Glutamatergic neuron (in vitro differentiated cells): ENCODE results near the gene PLA2G2C. TPM values are rescaled to one million over a fixed set of nuclear protein-coding genes. Genes with fewer than 3 reads are reported as not detected.

Experiments
- DNase-seq: peaks from one replicate; pipeline ENCODE4 v3.0.0; 2022
- H3K27ac Mint-ChIP-seq: one replicate; pipeline ENCODE4 v1.8.0; 2020; ENCODE audit warnings: mild to moderate bottlenecking, mixed read lengths, inconsistent platforms; ENCODE audit not compliant: unreplicated experiment
- H3K27me3 Mint-ChIP-seq: one replicate; pipeline ENCODE4 v1.8.0; 2020; ENCODE audit warnings: mild to moderate bottlenecking, moderate library complexity, mixed read lengths, inconsistent platforms; ENCODE audit not compliant: unreplicated experiment
- H3K36me3 Mint-ChIP-seq: one replicate; pipeline ENCODE4 v1.8.0; 2020; ENCODE audit warnings: mild to moderate bottlenecking, mixed read lengths, inconsistent platforms; ENCODE audit not compliant: unreplicated experiment
- H3K4me1 Mint-ChIP-seq: one replicate; pipeline ENCODE4 v1.8.0; 2020; ENCODE audit warnings: mild to moderate bottlenecking, low read depth, mixed read lengths, inconsistent platforms; ENCODE audit not compliant: unreplicated experiment
- H3K4me3 Mint-ChIP-seq: one replicate; pipeline ENCODE4 v1.8.0; 2020; ENCODE audit warnings: mild to moderate bottlenecking, mixed read lengths, inconsistent platforms; ENCODE audit not compliant: unreplicated experiment
- H3K9me3 Mint-ChIP-seq: one replicate; pipeline ENCODE4 v1.8.0; 2020; ENCODE audit warnings: mild to moderate bottlenecking, moderate library complexity, mixed read lengths, inconsistent platforms; ENCODE audit not compliant: unreplicated experiment
- total RNA-seq: library from RNA; stranded (reverse); fragmentation: NEBNext Ultra II Directional; extraction: Animal tissue kit (Norgen Biotek cat#: 25700); gene quantifications from one replicate; pipeline ENCODE4 v1.2.1, GENCODE V29; 2021; ENCODE audit not compliant: unreplicated experiment
- TF ChIP-seq, protein P1 (sequence below): fragments of 200-600 bp; sonication (generic); IDR thresholded peaks from one replicate; pipeline ENCODE4 v1.5.0; 2021; ENCODE audit not compliant: partially characterized antibody, unreplicated experiment

The PLA2G2C gene
- total RNA-seq, 1 donor from 2014 or later: not detected

DNA sequence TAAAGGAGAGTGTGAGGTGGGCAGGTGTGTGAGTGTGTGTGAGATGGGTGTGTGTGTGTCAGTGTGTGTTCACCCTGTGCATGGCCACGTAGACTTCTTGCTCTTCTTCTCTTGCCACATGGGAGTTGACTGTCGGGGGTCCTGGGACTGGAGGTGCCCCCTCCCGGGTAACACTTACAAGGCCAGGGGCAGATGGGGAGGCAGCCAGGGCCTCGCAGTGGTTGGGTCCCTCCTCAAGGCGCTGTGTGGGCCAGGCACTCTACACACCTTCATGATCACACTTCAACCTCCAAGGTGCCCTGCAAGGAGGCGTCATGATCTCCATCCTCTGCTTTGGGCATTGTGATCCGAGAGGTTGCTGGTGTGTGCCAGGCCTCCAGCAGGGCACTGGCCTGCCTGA is 44.9 kb downstream of the PLA2G2C start:
- Mint-ChIP-seq H3K4me3 (no peak overlapping the region), H3K4me1 (no peaks in the 10 kb centered on the region), H3K27ac (no peak overlapping the region), H3K9me3 (peaks cover 1% of the 10 kb centered on the region), H3K36me3 (no peaks in the 10 kb centered on the region), H3K27me3 (peaks cover 8% of the 10 kb centered on the region)
- TF ChIP-seq, protein P1, sequence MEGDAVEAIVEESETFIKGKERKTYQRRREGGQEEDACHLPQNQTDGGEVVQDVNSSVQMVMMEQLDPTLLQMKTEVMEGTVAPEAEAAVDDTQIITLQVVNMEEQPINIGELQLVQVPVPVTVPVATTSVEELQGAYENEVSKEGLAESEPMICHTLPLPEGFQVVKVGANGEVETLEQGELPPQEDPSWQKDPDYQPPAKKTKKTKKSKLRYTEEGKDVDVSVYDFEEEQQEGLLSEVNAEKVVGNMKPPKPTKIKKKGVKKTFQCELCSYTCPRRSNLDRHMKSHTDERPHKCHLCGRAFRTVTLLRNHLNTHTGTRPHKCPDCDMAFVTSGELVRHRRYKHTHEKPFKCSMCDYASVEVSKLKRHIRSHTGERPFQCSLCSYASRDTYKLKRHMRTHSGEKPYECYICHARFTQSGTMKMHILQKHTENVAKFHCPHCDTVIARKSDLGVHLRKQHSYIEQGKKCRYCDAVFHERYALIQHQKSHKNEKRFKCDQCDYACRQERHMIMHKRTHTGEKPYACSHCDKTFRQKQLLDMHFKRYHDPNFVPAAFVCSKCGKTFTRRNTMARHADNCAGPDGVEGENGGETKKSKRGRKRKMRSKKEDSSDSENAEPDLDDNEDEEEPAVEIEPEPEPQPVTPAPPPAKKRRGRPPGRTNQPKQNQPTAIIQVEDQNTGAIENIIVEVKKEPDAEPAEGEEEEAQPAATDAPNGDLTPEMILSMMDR: no peak
- DNase-seq: no peak

DNA sequence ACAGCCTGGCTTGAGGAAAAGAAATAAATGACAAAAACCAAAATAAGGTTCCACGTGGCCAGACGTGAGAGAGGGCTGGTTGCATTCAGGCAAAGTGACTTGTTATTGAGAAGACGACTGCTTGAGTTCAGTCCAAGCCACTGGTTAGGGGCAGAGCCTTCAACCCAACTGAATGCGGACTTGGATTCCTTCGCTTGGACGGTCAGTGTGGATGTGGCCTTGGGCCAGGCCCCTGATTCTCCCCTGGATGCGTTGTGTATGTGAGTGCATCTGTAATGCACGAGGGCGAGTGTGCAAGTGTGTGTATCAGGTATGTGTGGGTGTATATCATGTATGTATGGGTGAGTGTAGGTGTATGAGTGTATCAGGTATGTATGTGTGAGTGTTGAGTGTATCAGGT is 45.3 kb downstream of the PLA2G2C start:
- DNase-seq: no peak
- peaks cover 2% of the 10 kb centered on the region for H3K9me3 Mint-ChIP-seq
- no peak overlapping the region for H3K27ac Mint-ChIP-seq
- H3K27me3 Mint-ChIP-seq: peaks cover 7% of the 10 kb centered on the region
- TF ChIP-seq, protein P1: no peak
- no peaks in the 10 kb centered on the region for H3K4me1 Mint-ChIP-seq
- no peaks in the 10 kb centered on the region for H3K36me3 Mint-ChIP-seq
- no peak overlapping the region for H3K4me3 Mint-ChIP-seq

DNA sequence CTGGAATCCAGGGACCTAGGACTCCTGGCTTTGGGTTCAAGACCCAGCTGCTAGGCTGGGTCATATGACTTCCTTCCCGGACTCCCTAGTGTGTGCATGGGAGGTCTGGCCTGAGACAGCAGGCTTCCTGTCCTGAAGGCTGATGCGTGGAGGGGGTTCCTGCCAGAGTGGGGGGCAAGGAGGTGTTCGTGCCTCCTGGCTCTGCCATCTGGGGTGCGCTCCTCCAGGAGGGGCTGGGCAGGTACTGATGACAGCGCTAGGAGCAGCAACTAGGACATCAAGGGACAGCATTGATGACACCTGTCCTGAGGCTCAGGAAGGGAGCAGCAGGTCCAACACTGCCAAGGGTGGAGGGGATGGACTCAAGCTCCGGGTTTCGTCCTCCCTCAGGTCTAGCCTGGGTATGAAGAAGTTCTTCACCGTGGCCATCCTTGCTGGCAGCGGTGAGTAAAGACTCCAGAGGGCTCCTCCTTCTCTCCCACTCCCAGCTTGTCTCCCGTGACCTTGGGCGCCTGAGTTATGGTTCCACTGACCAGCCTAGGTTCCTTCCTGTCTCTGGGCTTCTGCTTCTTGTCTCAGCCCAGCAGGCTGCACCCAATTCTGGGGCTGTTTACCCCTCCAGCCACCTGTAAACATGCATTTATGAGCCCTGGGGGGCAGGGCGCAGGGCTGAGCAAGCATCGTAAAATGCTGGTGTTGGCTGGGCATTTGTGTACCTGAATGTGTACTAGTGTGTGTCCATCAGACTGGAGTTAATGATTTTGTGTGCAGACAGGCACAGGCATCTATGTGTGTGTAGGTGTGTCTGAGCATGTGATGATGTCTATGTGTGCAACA is 46.3 kb downstream of the PLA2G2C start:
- Mint-ChIP-seq H3K9me3 (peaks cover 2% of the 10 kb centered on the region), H3K27me3 (peaks cover 7% of the 10 kb centered on the region), H3K27ac (no peak overlapping the region), H3K4me1 (no peaks in the 10 kb centered on the region), H3K36me3 (no peaks in the 10 kb centered on the region), H3K4me3 (no peak overlapping the region)
- TF ChIP-seq, protein P1: no peak
- DNase-seq: no peak

DNA sequence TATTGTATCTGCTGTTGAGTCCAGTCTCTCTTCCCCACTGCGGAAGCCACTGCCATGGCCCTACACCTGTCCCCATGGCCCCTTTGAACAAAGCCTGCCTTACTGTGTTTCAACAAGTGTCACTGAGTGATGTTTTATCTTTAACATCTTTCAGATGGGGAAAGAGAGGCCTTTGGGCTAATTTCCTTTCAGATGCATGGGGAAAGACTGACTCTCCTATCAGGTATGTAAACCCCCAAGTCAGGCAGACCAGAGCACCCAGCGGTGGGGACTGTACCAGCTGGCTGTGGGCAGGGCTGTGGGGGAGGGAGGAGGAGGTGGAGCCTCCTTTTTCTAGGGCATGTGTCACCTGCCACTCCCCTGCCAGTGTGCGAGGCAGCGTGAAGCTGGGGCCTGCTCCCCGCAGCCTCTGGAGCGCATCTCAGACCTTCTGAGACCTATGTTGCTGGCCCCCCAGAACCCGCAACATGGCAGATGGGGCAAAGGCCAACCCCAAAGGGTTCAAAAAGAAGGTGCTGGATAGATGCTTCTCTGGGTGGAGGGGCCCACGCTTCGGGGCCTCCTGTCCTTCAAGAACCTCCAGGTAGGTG is 47.3 kb downstream of the PLA2G2C start, which contains the start of gene PLA2G2F:
Gene PLA2G2F (plus strand): TSS at position 363 of the 590 bp plus-strand sequence. CDS start 105 bp downstream, at position 468.
- H3K9me3 Mint-ChIP-seq: peaks cover 2% of the 10 kb centered on the region
- H3K27me3 Mint-ChIP-seq: peaks cover 6% of the 10 kb centered on the region
- H3K4me3 Mint-ChIP-seq: no peak within 1 kb of the TSS
- TF ChIP-seq, protein P1: no peak
- no peak within 1 kb of the TSS for H3K27ac Mint-ChIP-seq
- no peak for DNase-seq
- H3K4me1 Mint-ChIP-seq: no peaks in the 10 kb centered on the region
- H3K36me3 Mint-ChIP-seq: no peaks in the 10 kb centered on the region

DNA sequence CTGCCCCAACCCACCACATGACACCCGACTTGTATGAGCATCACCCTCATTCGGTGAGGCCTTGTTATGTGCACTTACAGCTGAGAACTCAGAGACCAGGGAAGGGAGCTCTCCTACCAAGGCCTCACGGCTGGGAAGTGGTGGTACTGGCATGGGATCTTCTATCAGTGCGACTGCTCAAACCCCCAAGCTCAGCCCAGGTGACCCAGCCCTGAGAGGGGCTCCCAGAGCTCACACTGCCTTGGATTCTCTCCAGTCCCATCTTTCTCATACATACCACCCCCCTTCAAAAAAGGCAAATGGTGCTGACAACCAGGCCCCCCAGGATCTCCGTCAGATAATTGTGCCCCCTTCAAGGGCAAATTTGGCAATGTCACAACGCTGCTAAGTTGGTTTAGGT is 48.0 kb downstream of the PLA2G2C start:
- Mint-ChIP-seq H3K27ac (no peak overlapping the region), H3K27me3 (peaks cover 4% of the 10 kb centered on the region), H3K9me3 (peaks cover 2% of the 10 kb centered on the region), H3K36me3 (no peaks in the 10 kb centered on the region), H3K4me1 (no peaks in the 10 kb centered on the region), H3K4me3 (no peak overlapping the region)
- no peak for DNase-seq
- TF ChIP-seq, protein P1: no peak
